ENCODE measurements around the gene SGCA. TPM values are rescaled to one million over a fixed set of nuclear protein-coding genes. Genes with fewer than 3 reads are reported as not detected.
A peak's percentile ranks its signal among the peaks of the same experiment; 100 is the strongest.

Gene SGCA
- total and polyA plus RNA-seq, 7 donors: 2.5 to 80.1 (median 27.3) TPM

- intact Hi-C loops (cut with DNase I): no loop called here
- Histone ChIP-seq H3K27ac (peak overlapping the region; percentile 89 to 95 (median 92)), H3K9me3 (no peaks in the 10 kb centered on the region), H3K27me3 (no peaks in the 10 kb centered on the region), H3K36me3 (no peaks in the 10 kb centered on the region), H3K4me3 (peak overlapping the region; percentile 69 to 92 (median 82)), H3K4me1 (peaks cover 0 to 73% (median 66%) of the 10 kb centered on the region in 4 donors)
- WGBS, 2 donors: 1% methylated on average over 12 of the region's 12 CpGs
- peak; percentile 93 for DNase-seq
- TF ChIP-seq EP300 (IDR thresholded peaks at IDR 0.05) (peak in 1 of 4 donors; percentile 44), POLR2A (IDR thresholded peaks at IDR 0.05) (no peak), CTCF (IDR thresholded peaks at IDR 0.05) (no peak), POLR2AphosphoS5 (IDR thresholded peaks at IDR 0.05) (peak in 3 of 4 donors; percentile 32 to 59 (median 48))
Observed at GRCh38 chr17:50151937-50152547, 13.8 kb upstream of the SGCA start.

- peaks cover 0 to 66% (median 60%) of the 10 kb centered on the region in 4 donors for H3K4me1 ChIP-seq
- TF ChIP-seq POLR2A (IDR thresholded peaks at IDR 0.05) (no peak), POLR2AphosphoS5 (IDR thresholded peaks at IDR 0.05) (no peak), EP300 (IDR thresholded peaks at IDR 0.05) (no peak), CTCF (IDR thresholded peaks at IDR 0.05) (no peak)
- WGBS, 2 donors: 81 to 82% methylated on average over 7 of the region's 7 CpGs
- intact Hi-C loops (cut with DNase I): no loop called here
- H3K4me3 ChIP-seq: peak overlapping the region in 2 of 4 donors; percentile 89 to 92
- H3K27ac ChIP-seq: peak overlapping the region; percentile 89 to 95 (median 92)
- DNase-seq: no peak
- H3K36me3 ChIP-seq: no peaks in the 10 kb centered on the region
- no peaks in the 10 kb centered on the region for H3K27me3 ChIP-seq
- H3K9me3 ChIP-seq: no peaks in the 10 kb centered on the region
Observed at GRCh38 chr17:50152736-50153135, 13.1 kb upstream of the SGCA start.

GRCh38 chr17:50153650-50154575, 11.9 kb upstream of the SGCA start:
- intact Hi-C loops (cut with DNase I): no loop called here
- Histone ChIP-seq H3K36me3 (no peaks in the 10 kb centered on the region), H3K9me3 (no peaks in the 10 kb centered on the region), H3K4me1 (peaks cover 0 to 54% (median 49%) of the 10 kb centered on the region in 4 donors), H3K27me3 (no peaks in the 10 kb centered on the region), H3K4me3 (no peak overlapping the region), H3K27ac (peak overlapping the region; percentile 89 to 95 (median 92))
- 64 to 76% methylated on average over 16 of the region's 16 CpGs for WGBS, 2 donors
- TF ChIP-seq CTCF (IDR thresholded peaks at IDR 0.05) (no peak), POLR2AphosphoS5 (IDR thresholded peaks at IDR 0.05) (no peak), POLR2A (IDR thresholded peaks at IDR 0.05) (no peak), EP300 (IDR thresholded peaks at IDR 0.05) (no peak)
- DNase-seq: no peak

GRCh38 chr17:50154604-50155003, 11.2 kb upstream of the SGCA start:
- DNase-seq: no peak
- peak overlapping the region; percentile 89 to 95 (median 92) for H3K27ac ChIP-seq
- intact Hi-C loops (cut with DNase I): no loop called here
- 38 to 51% methylated on average over 1 of the region's 1 CpG for WGBS, 2 donors
- H3K27me3 ChIP-seq: no peaks in the 10 kb centered on the region
- H3K4me1 ChIP-seq: peaks cover 0 to 47% (median 42%) of the 10 kb centered on the region in 4 donors
- no peak overlapping the region for H3K4me3 ChIP-seq
- H3K36me3 ChIP-seq: no peaks in the 10 kb centered on the region
- H3K9me3 ChIP-seq: no peaks in the 10 kb centered on the region
- TF ChIP-seq POLR2A (IDR thresholded peaks at IDR 0.05) (no peak), EP300 (IDR thresholded peaks at IDR 0.05) (no peak), CTCF (IDR thresholded peaks at IDR 0.05) (no peak), POLR2AphosphoS5 (IDR thresholded peaks at IDR 0.05) (no peak)
